Skeletal muscle satellite cell (primary cell): Measurements from ENCODE around the gene C5AR1.
A peak's percentile ranks its signal among the peaks of the same experiment; 100 is the strongest.
"Not testable (repeated sequence)": the region's sequence is repeated elsewhere in the genome, so short reads cannot be mapped to it uniquely, and the experiment has no call there.

Source experiments
- H3K27me3 ChIP-seq: 2 replicates; pipeline ENCODE4 v1.7.0; 2013; ENCODE audit warnings: low read length; ENCODE audit not compliant: control insufficient read depth, insufficient read depth
- H3K36me3 ChIP-seq: 2 replicates; pipeline ENCODE4 v1.7.0; 2013; ENCODE audit warnings: mild to moderate bottlenecking, control low read depth, low read length; ENCODE audit not compliant: insufficient read depth
- H3K4me1 ChIP-seq: 2 replicates; pipeline ENCODE4 v1.7.0; 2013; ENCODE audit warnings: low read length; ENCODE audit not compliant: control insufficient read depth, insufficient read depth
- H3K4me2 ChIP-seq: 2 replicates; pipeline ENCODE4 v1.7.0; 2013; ENCODE audit warnings: mild to moderate bottlenecking, low read length
- H3K4me3 ChIP-seq: 2 replicates; pipeline ENCODE4 v1.7.0; 2013; ENCODE audit warnings: low read length
- H3K9ac ChIP-seq: 2 replicates; pipeline ENCODE4 v1.7.0; 2013; ENCODE audit warnings: mild to moderate bottlenecking, low read depth, low read length, moderate library complexity
- H3K9me3 ChIP-seq: replicated peaks from 2 replicates; pipeline ENCODE4 v1.7.0; 2013; ENCODE audit warnings: mild to moderate bottlenecking, control low read depth, low read length

The C5AR1 gene

GRCh38 chr19:47356900-47357299 is 47.2 kb downstream of the C5AR1 start:
- no peaks in the 10 kb centered on the region for H3K27me3 ChIP-seq
- no peak overlapping the region for H3K4me2 ChIP-seq
- H3K9me3 ChIP-seq: no peaks in the 10 kb centered on the region
- H3K9ac ChIP-seq: no peak overlapping the region
- no peaks in the 10 kb centered on the region for H3K4me1 ChIP-seq
- H3K4me3 ChIP-seq: no peak overlapping the region
- peaks cover 77% of the 10 kb centered on the region for H3K36me3 ChIP-seq

GRCh38 chr19:47357788-47358680 is 48.4 kb downstream of the C5AR1 start:
- no peaks in the 10 kb centered on the region for H3K27me3 ChIP-seq
- no peak overlapping the region for H3K4me3 ChIP-seq
- no peak overlapping the region for H3K4me2 ChIP-seq
- no peaks in the 10 kb centered on the region for H3K9me3 ChIP-seq
- H3K9ac ChIP-seq: no peak overlapping the region
- H3K36me3 ChIP-seq: peaks cover 71% of the 10 kb centered on the region
- no peaks in the 10 kb centered on the region for H3K4me1 ChIP-seq

- H3K4me1 ChIP-seq: peaks cover 6% of the 10 kb centered on the region
- no peaks in the 10 kb centered on the region for H3K27me3 ChIP-seq
- no peak overlapping the region for H3K4me2 ChIP-seq
- H3K36me3 ChIP-seq: peaks cover 69% of the 10 kb centered on the region
- no peak overlapping the region for H3K9ac ChIP-seq
- no peak overlapping the region for H3K4me3 ChIP-seq
- no peaks in the 10 kb centered on the region for H3K9me3 ChIP-seq
Measured at GRCh38 chr19:47358936-47359335, 49.3 kb downstream of the C5AR1 start.

DNA sequence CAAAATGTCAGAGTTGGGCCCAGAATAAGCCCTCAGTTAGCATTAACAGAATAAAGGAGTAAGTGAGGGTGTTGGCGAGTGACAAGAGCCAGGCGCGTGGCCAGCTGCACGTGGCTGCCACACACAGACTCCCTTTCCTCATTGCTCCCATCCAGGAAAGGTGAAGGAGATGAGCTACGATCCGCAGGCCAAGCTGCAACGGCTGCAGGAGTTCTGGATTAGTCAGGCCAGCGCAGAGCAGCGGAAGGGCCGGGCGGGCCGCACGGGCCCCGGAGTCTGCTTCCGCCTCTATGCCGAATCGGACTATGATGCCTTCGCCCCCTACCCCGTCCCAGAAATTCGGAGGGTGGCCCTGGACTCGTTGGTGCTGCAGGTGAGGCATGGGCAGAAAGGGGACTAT is 52.7 kb downstream of the C5AR1 start:
- H3K4me1 ChIP-seq: peaks cover 14% of the 10 kb centered on the region
- H3K4me3 ChIP-seq: no peak overlapping the region
- H3K27me3 ChIP-seq: no peaks in the 10 kb centered on the region
- H3K36me3 ChIP-seq: peaks cover 62% of the 10 kb centered on the region
- no peak overlapping the region for H3K4me2 ChIP-seq
- no peaks in the 10 kb centered on the region for H3K9me3 ChIP-seq
- no peak overlapping the region for H3K9ac ChIP-seq

DNA sequence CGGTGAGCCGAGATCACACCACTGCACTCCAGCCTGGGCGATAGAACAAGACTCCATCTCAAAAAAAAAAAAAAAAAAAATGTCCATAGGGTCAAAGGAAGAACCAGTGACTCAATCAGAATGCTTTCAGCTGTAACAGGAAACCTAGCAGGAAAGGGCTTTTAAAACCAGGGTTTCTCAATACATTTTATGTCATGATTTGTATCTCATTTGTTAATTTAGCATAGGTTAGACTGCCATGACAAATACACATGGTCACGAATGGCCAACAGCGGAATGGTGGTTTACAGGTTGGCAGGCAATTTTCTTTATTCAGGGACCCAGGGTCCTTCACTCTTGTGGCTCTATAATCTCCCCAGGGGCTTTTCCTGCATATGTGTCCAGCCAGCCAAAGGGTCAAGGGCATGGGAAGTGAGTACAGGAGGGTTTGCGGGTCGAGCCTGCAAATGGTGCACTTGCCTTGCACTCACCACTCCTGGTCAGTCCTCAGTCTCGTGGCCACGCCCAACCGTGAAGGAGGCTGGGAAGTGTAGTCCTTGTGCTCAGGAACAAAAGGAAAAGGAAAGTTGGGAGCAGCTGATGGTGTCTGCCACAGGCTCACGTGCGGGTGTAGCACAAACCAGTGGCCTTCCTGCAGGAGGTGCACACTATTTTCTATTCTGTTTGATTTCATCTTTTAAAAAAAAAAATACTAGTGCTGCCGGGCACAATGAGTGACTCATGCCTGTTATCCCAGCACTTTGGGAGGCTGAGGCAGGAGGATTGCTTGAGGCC is 54.3 kb downstream of the C5AR1 start:
- Histone ChIP-seq H3K4me1 (peaks cover 14% of the 10 kb centered on the region), H3K9ac (no peak overlapping the region), H3K9me3 (no peaks in the 10 kb centered on the region), H3K4me2 (peak overlapping the region; percentile 28), H3K4me3 (no peak overlapping the region), H3K36me3 (peaks cover 50% of the 10 kb centered on the region), H3K27me3 (no peaks in the 10 kb centered on the region)

DNA sequence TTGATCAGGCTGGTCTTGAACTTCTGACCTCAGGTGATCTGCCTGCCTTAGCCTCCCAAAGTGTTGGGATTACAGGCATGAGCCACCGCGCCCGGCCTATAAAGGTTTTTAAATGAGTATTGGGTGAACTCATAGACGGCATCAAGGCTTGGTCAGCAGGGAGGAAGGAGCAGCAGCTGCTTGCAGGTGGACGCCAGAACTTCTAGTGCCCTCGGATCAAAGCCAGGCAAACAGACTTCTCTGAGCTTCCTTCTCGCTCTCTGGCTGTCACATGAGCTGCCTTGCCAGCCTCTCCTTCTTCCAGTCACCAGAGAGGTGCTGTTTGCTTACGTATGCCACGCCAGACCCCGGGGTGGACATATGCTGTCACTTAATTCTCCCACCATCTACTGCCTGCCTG is 55.8 kb downstream of the C5AR1 start:
- peaks cover 23% of the 10 kb centered on the region for H3K4me1 ChIP-seq
- not testable (repeated sequence) for H3K9ac ChIP-seq, H3K9me3 ChIP-seq, H3K4me2 ChIP-seq, H3K4me3 ChIP-seq, H3K27me3 ChIP-seq
- peaks cover 49% of the 10 kb centered on the region for H3K36me3 ChIP-seq

- Histone ChIP-seq H3K4me2 (peak overlapping the region; percentile 43), H3K4me3 (no peak overlapping the region), H3K36me3 (peaks cover 56% of the 10 kb centered on the region), H3K9ac (no peak overlapping the region), H3K4me1 (peaks cover 17% of the 10 kb centered on the region), H3K27me3 (no peaks in the 10 kb centered on the region), H3K9me3 (no peaks in the 10 kb centered on the region)
Measured at GRCh38 chr19:47370045-47370611, 60.5 kb downstream of the C5AR1 start.

GRCh38 chr19:47371261-47371660 is 61.6 kb downstream of the C5AR1 start:
- Histone ChIP-seq H3K27me3 (no peaks in the 10 kb centered on the region), H3K9ac (no peak overlapping the region), H3K4me1 (peaks cover 17% of the 10 kb centered on the region), H3K36me3 (peaks cover 62% of the 10 kb centered on the region), H3K9me3 (no peaks in the 10 kb centered on the region), H3K4me2 (no peak overlapping the region), H3K4me3 (no peak overlapping the region)
